GM12875 (cell line): Measurements from ENCODE around the gene TFDP1.

Experiments
- H3K4me3 ChIP-seq: one replicate; pipeline ENCODE4 v1.5.1; 2011; ENCODE audit warnings: low read depth, low read length, control low read depth
- CTCF ChIP-seq: IDR thresholded peaks from 2 replicates; pipeline ENCODE4 v1.5.1; 2011; ENCODE audit warnings: low read depth, mild to moderate bottlenecking, control low read depth, inconsistent platforms, low read length, moderate library complexity, borderline replicate concordance; ENCODE audit not compliant: insufficient read depth

Gene TFDP1

DNA sequence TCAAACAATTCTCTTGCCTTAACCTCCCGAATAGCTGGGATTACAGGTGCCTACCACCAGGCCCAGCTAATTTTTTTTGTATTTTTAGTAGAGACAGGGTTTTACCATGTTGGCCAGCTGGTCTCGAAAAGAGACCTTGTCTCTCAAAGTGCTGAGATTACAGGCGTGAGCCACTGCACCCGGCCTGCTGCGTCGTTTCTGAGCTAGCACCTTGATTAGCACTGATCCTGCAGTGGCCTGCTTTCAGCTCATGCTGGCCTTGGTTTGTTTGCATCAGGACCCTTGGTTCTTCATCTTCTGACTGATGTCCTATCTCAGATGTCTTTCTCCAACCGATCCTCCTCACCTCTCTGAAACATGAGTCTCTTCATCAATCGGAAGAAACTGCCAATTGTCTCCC lies 4.9 kb upstream of the TFDP1 start:
- H3K4me3 ChIP-seq: no peak overlapping the region
- TF ChIP-seq CTCF: no peak

DNA sequence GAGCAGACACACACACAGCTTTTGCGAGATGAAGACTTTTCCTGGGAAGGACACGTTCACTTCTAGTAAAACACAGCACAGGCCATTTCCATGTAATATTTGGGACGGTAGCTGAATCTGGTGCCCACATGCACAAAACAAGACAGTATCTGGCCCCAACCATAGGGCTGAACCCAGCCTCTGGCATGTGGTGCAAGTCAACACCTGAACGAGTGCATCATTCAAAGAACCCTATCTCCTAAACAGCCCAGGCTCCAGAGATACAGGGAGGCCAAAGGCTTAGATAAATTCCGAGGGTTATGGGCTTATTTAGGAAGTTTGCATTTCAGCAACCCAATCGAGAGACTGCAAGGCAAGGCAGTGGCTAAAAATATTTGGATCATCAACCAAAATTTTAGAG lies 2.7 kb upstream of the TFDP1 start:
- no peak overlapping the region for H3K4me3 ChIP-seq

DNA sequence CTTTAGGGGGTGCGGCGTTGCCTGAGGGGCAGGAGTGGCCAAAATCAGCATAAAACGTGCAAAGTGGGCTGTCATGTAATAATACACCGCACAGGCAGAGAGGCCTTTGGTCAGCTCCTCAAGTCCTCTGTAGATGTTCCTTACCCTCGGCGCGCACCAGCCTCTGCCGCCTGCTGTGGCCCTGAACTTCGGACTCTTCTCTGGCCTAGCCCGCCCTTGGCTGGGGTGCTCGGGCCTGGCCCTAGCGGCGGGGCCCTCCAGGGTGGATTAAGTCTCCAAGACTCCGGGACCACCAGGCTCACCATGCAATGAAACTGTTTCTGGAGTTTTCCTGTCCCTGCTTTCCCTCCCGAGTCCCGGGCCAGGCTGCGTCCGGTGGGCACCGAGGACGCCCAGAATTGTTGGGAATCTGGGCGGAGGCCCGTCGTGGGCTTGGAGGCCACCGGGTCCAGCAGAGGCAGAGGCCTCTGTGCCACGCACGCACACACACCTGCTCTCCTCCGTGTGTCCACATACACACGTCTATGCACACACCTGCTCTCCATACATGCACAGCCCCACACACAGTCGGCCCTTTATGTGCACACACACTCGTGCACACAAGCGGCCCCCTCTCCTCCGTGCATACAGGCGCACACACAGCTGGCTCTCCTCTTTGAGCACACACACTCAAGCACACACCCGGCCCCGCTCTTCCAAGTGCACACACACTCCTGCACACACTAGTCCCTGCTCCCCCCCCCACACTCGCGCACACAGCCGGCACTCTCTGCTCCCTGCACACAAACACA lies 1.5 kb upstream of the TFDP1 start:
- no peak overlapping the region for H3K4me3 ChIP-seq
- TF ChIP-seq CTCF: no peak

More for the DNA sequence above, 2.7 kb upstream of the TFDP1 start:
- TF ChIP-seq CTCF: no peak

- TF ChIP-seq CTCF: no peak
These were observed 518 bp downstream of the TFDP1 start for GRCh38 chr13:113584870-113585671.

GRCh38 chr13:113585896-113586295 lies 1.3 kb downstream of the TFDP1 start:
- TF ChIP-seq CTCF: no peak
- peak overlapping the region; percentile 51 for H3K4me3 ChIP-seq

More at GRCh38 chr13:113584870-113585671, 518 bp downstream of the TFDP1 start:
- peak overlapping the region; percentile 51 for H3K4me3 ChIP-seq

DNA sequence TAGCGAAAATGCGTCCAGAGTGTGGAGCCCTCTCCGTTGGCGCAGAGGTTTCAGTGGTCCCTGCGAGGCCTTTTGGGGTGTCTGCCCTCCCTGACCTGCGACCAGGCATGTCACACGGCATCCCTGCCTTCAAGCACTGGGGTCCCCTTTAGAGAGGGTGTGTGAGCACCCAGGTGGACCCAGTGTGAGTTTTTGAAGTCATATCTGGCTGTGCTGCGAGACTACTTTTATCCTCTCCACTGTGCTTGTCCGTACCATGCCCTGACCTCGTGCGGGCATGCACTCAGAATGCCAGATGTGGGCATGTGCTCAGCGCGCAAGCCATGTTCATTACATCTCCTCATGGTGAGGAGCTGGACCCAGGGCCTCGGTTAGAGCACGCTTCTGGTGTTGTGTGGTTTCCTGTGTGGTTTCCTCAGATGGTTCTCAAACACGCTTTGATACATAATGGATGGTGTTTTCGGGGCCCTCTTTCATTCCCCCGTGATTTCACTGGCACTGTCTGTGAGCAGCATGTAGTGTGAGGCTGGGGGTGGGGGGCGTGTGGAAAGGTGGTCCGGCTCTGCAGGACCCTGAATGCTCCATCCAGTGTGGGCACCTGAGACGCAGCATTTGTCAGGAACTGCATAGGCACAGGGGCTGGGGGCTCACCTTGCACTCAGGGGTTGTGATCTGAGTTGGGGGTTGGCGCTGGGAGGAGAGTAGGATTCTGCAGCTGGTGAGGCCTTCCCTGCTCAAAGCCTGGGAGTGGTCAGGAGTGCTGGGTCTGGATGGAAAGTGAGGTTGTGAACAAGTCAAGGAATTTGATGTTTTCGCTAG lies 2.3 kb downstream of the TFDP1 start:
- no peak overlapping the region for H3K4me3 ChIP-seq

More for the DNA sequence above, 2.3 kb downstream of the TFDP1 start:
- TF ChIP-seq CTCF: no peak
